Neural progenitor cell (in vitro differentiated cells): Measurements from ENCODE around the gene SYNGR2.

Experiments used
- CTCF ChIP-seq: fragments of 200-600 bp; sonication (generic); IDR thresholded peaks from 2 replicates; pipeline ENCODE4 v1.5.1; 2017; ENCODE audit warnings: antibody characterized with exemption, mild to moderate bottlenecking
- EZH2 ChIP-seq: fragments of 200-600 bp; sonication (generic); IDR thresholded peaks from 2 replicates; pipeline ENCODE4 v1.6.1; 2017; ENCODE audit warnings: antibody characterized with exemption, mild to moderate bottlenecking, moderate library complexity
- EZH2phosphoT487 ChIP-seq: fragments of 200-600 bp; sonication (generic); IDR thresholded peaks from 2 replicates; pipeline ENCODE4 v1.6.1; 2017; ENCODE audit warnings: antibody characterized with exemption

GRCh38 chr17:78185981-78186691, 17.8 kb downstream of the SYNGR2 start:
- TF ChIP-seq CTCF (no peak), EZH2 (no peak), EZH2phosphoT487 (no peak)
